ENCODE data around the gene SOX3. TPM values are rescaled to one million over a fixed set of nuclear protein-coding genes. Genes with fewer than 3 reads are reported as not detected.

Gene SOX3
- total and polyA plus RNA-seq, 4 donors, result not detected

DNA sequence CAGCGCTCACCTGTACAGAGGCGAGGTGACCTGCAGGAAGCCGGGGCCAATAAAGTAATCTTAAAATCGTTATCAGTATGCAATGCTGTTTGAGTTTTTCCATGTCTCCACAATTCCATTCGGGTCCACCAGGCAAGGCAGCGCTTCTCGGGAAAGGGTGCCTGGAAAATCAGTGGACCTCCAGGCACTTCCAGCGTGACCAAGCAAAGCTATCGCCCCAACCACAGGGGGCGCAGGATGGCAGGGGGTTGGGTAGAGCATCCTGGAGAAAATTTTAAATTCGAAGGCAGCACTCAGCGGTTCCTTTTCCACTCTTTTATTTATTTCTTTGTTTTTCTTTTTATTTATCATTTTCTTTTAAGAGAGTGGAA is 5.4 kb upstream of the SOX3 start:
- peaks cover 0 to 3% (median 0%) of the 10 kb centered on the region in 4 donors for H3K9me3 ChIP-seq (ENCODE audit: control insufficient read depth in 4 of 4, low read length in 3 of 4)
- WGBS, result 7% methylated on average over 12 of the region's 12 CpGs
- DNase-seq (ENCODE audit: low spot score), result no peak
- no peak overlapping the region for H3K27ac ChIP-seq (ENCODE audit: low read depth in 1 of 2, low read length in 2 of 2)
- no peak overlapping the region for H3K9ac ChIP-seq (ENCODE audit: low read depth in 1 of 2, low read length in 2 of 2)
- H3K27me3 ChIP-seq (ENCODE audit: control insufficient read depth in 4 of 4, insufficient read depth in 4 of 4, low read length in 3 of 4), result peaks cover 0 to 17% (median 0%) of the 10 kb centered on the region in 4 donors
- peaks cover 0 to 4% (median 2%) of the 10 kb centered on the region in 4 donors for H3K4me1 ChIP-seq (ENCODE audit: control insufficient read depth in 4 of 4, insufficient read depth in 4 of 4, low read length in 3 of 4)
- H3K36me3 ChIP-seq (ENCODE audit: control insufficient read depth in 4 of 4, insufficient read depth in 3 of 4, low read depth in 1 of 4, low read length in 3 of 4), result no peaks in the 10 kb centered on the region
- no peak overlapping the region for H3K4me3 ChIP-seq (ENCODE audit: low read depth in 1 of 3, low read length in 3 of 3)
- TF ChIP-seq, protein P1, sequence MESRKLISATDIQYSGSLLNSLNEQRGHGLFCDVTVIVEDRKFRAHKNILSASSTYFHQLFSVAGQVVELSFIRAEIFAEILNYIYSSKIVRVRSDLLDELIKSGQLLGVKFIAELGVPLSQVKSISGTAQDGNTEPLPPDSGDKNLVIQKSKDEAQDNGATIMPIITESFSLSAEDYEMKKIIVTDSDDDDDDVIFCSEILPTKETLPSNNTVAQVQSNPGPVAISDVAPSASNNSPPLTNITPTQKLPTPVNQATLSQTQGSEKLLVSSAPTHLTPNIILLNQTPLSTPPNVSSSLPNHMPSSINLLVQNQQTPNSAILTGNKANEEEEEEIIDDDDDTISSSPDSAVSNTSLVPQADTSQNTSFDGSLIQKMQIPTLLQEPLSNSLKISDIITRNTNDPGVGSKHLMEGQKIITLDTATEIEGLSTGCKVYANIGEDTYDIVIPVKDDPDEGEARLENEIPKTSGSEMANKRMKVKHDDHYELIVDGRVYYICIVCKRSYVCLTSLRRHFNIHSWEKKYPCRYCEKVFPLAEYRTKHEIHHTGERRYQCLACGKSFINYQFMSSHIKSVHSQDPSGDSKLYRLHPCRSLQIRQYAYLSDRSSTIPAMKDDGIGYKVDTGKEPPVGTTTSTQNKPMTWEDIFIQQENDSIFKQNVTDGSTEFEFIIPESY (IDR thresholded peaks at IDR 0.05), result no peak
- TF ChIP-seq HNF4G (IDR thresholded peaks at IDR 0.05) (no peak), NR2F2 (IDR thresholded peaks at IDR 0.05) (no peak), SP1 (IDR thresholded peaks at IDR 0.05) (no peak), EGR1 (IDR thresholded peaks at IDR 0.05; ENCODE audit: low read depth in 2 of 2) (no peak), RXRA (IDR thresholded peaks at IDR 0.05) (no peak), FOXA1 (IDR thresholded peaks at IDR 0.05) (no peak), TAF1 (conservative IDR thresholded peaks at IDR 0.05) (no peak), HNF4A (conservative IDR thresholded peaks at IDR 0.05) (no peak), RAD21 (IDR thresholded peaks at IDR 0.05) (no peak), JUND (IDR thresholded peaks at IDR 0.05) (no peak)
- TF ChIP-seq, protein P2, sequence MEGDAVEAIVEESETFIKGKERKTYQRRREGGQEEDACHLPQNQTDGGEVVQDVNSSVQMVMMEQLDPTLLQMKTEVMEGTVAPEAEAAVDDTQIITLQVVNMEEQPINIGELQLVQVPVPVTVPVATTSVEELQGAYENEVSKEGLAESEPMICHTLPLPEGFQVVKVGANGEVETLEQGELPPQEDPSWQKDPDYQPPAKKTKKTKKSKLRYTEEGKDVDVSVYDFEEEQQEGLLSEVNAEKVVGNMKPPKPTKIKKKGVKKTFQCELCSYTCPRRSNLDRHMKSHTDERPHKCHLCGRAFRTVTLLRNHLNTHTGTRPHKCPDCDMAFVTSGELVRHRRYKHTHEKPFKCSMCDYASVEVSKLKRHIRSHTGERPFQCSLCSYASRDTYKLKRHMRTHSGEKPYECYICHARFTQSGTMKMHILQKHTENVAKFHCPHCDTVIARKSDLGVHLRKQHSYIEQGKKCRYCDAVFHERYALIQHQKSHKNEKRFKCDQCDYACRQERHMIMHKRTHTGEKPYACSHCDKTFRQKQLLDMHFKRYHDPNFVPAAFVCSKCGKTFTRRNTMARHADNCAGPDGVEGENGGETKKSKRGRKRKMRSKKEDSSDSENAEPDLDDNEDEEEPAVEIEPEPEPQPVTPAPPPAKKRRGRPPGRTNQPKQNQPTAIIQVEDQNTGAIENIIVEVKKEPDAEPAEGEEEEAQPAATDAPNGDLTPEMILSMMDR (IDR thresholded peaks at IDR 0.05; ENCODE audit: low read depth, low read length, missing input control), result no peak
- TF ChIP-seq, protein P3, sequence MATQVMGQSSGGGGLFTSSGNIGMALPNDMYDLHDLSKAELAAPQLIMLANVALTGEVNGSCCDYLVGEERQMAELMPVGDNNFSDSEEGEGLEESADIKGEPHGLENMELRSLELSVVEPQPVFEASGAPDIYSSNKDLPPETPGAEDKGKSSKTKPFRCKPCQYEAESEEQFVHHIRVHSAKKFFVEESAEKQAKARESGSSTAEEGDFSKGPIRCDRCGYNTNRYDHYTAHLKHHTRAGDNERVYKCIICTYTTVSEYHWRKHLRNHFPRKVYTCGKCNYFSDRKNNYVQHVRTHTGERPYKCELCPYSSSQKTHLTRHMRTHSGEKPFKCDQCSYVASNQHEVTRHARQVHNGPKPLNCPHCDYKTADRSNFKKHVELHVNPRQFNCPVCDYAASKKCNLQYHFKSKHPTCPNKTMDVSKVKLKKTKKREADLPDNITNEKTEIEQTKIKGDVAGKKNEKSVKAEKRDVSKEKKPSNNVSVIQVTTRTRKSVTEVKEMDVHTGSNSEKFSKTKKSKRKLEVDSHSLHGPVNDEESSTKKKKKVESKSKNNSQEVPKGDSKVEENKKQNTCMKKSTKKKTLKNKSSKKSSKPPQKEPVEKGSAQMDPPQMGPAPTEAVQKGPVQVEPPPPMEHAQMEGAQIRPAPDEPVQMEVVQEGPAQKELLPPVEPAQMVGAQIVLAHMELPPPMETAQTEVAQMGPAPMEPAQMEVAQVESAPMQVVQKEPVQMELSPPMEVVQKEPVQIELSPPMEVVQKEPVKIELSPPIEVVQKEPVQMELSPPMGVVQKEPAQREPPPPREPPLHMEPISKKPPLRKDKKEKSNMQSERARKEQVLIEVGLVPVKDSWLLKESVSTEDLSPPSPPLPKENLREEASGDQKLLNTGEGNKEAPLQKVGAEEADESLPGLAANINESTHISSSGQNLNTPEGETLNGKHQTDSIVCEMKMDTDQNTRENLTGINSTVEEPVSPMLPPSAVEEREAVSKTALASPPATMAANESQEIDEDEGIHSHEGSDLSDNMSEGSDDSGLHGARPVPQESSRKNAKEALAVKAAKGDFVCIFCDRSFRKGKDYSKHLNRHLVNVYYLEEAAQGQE (IDR thresholded peaks at IDR 0.05), result no peak
- TF ChIP-seq, protein P4, sequence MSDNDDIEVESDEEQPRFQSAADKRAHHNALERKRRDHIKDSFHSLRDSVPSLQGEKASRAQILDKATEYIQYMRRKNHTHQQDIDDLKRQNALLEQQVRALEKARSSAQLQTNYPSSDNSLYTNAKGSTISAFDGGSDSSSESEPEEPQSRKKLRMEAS (IDR thresholded peaks at IDR 0.05), result no peak
- TF ChIP-seq, protein P5, sequence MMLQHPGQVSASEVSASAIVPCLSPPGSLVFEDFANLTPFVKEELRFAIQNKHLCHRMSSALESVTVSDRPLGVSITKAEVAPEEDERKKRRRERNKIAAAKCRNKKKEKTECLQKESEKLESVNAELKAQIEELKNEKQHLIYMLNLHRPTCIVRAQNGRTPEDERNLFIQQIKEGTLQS (IDR thresholded peaks at IDR 0.05), result no peak
